A549 (cell line): Measurements from ENCODE around the gene TRAM2.

Experiments
- CEBPB ChIP-seq, 2 experiments: fragments of >200 bp in 1 of 2; sonication (Bioruptor Twin) in 1 of 2; formaldehyde crosslinking in 1 of 2; IDR thresholded peaks; 2 replicates each; pipeline ENCODE4 v1.6.1; 2012 to 2016
- ESRRA ChIP-seq: fragments of 150-350 bp; IDR thresholded peaks from 2 replicates; pipeline ENCODE4 v1.6.1; 2014; ENCODE audit warnings: mild to moderate bottlenecking, low read length, borderline replicate concordance
- FOSL2 ChIP-seq, 2 experiments: fragments of 450-650 bp in 1 of 2; fragments of >200 bp in 1 of 2; sonication (Bioruptor Twin) in 1 of 2; formaldehyde crosslinking; IDR thresholded peaks; 2 replicates each; pipeline versions ENCODE4 v1.5.0 to v1.6.1; 2016 to 2020; ENCODE audit warnings: mild to moderate bottlenecking in 1 of 2, moderate library complexity in 1 of 2
- HOXA7 ChIP-seq: fragments of 250-450 bp; sonication (Bioruptor Pico); IDR thresholded peaks from 2 replicates; pipeline ENCODE4 v1.5.0; 2020; ENCODE audit warnings: mild to moderate bottlenecking, moderate library complexity
- JUN ChIP-seq, 2 experiments: fragments of >200 bp; sonication (Bioruptor Twin); formaldehyde crosslinking; IDR thresholded peaks; 2 replicates in 1 of 2; 3 replicates in 1 of 2; pipeline ENCODE4 v1.6.1; 2016 to 2017
- RAD21 ChIP-seq, 2 experiments: fragments of >200 bp in 1 of 2; sonication (Bioruptor Twin) in 1 of 2; formaldehyde crosslinking in 1 of 2; IDR thresholded peaks in 1 of 2; conservative IDR thresholded peaks in 1 of 2; 2 replicates in 1 of 2; 3 replicates in 1 of 2; pipeline ENCODE4 v1.6.1; 2012 to 2018; ENCODE audit warnings: inconsistent platforms in 1 of 2
- RNF2 ChIP-seq: fragments of 200-600 bp; sonication (generic); IDR thresholded peaks from 2 replicates; pipeline ENCODE4 v1.6.1; 2016; ENCODE audit warnings: low read depth, mild to moderate bottlenecking, antibody characterized with exemption, moderate library complexity, borderline replicate concordance
- TF ChIP-seq, protein P1 (sequence below): fragments of >200 bp; sonication (Bioruptor Twin); formaldehyde crosslinking; IDR thresholded peaks from 3 replicates; pipeline ENCODE4 v1.5.1; 2016
- TF ChIP-seq, protein P2 (sequence below): fragments of 450-650 bp; IDR thresholded peaks from 2 replicates; pipeline ENCODE4 v1.6.1; 2014; ENCODE audit warnings: antibody characterized with exemption

GRCh38 chr6:52483671-52484003 lies 93.2 kb downstream of the TRAM2 start:
- TF ChIP-seq, protein P1, sequence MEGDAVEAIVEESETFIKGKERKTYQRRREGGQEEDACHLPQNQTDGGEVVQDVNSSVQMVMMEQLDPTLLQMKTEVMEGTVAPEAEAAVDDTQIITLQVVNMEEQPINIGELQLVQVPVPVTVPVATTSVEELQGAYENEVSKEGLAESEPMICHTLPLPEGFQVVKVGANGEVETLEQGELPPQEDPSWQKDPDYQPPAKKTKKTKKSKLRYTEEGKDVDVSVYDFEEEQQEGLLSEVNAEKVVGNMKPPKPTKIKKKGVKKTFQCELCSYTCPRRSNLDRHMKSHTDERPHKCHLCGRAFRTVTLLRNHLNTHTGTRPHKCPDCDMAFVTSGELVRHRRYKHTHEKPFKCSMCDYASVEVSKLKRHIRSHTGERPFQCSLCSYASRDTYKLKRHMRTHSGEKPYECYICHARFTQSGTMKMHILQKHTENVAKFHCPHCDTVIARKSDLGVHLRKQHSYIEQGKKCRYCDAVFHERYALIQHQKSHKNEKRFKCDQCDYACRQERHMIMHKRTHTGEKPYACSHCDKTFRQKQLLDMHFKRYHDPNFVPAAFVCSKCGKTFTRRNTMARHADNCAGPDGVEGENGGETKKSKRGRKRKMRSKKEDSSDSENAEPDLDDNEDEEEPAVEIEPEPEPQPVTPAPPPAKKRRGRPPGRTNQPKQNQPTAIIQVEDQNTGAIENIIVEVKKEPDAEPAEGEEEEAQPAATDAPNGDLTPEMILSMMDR = no peak
- TF ChIP-seq CEBPB (IDR thresholded peaks at IDR 0.05) (no peak), RNF2 (no peak), ESRRA (no peak), FOSL2 (IDR thresholded peaks at IDR 0.05) (no peak), FOSL2 (CRISPR knock-in tag; IDR thresholded peaks at IDR 0.05) (no peak), HOXA7 (CRISPR knock-in tag) (no peak), JUN (IDR thresholded peaks at IDR 0.05) (no peak), RAD21 (conservative IDR thresholded peaks at IDR 0.05 in 1 of 2, IDR thresholded peaks at IDR 0.05 in 1 of 2) (no peak)
- TF ChIP-seq, protein P2, sequence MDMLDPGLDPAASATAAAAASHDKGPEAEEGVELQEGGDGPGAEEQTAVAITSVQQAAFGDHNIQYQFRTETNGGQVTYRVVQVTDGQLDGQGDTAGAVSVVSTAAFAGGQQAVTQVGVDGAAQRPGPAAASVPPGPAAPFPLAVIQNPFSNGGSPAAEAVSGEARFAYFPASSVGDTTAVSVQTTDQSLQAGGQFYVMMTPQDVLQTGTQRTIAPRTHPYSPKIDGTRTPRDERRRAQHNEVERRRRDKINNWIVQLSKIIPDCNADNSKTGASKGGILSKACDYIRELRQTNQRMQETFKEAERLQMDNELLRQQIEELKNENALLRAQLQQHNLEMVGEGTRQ = no peak
